GM18909 (cell line): ENCODE results near the gene CAPN5.
"Not testable (repeated sequence)": the region's sequence is repeated elsewhere in the genome, so short reads cannot be mapped to it uniquely, and the experiment has no call there.

Source experiments
- ATAC-seq: cut with Tn5 transposase; IDR thresholded peaks from one replicate; pipeline ENCODE4 v1.9.1; 2021; ENCODE audit warnings: mild to moderate bottlenecking; ENCODE audit not compliant: unreplicated experiment, poor library complexity

Gene CAPN5

GRCh38 chr11:77094841-77095365 lies 28.1 kb downstream of the CAPN5 start:
- no peak for ATAC-seq

- ATAC-seq = no peak
Measured at GRCh38 chr11:77095551-77096490, 29.1 kb downstream of the CAPN5 start.

GRCh38 chr11:77096591-77097019 lies 29.8 kb downstream of the CAPN5 start:
- ATAC-seq = no peak

- not testable (repeated sequence) for ATAC-seq
Measured at GRCh38 chr11:77097180-77097579, 30.4 kb downstream of the CAPN5 start.

GRCh38 chr11:77100166-77101042 lies 33.6 kb downstream of the CAPN5 start:
- no peak for ATAC-seq

GRCh38 chr11:77101043-77101537 lies 34.3 kb downstream of the CAPN5 start:
- no peak for ATAC-seq

GRCh38 chr11:77102246-77103210 lies 35.8 kb downstream of the CAPN5 start, which contains the start of gene OMP:
Gene OMP (plus strand): TSS chr11:77102840. CDS start chr11:77102840, 0 bp downstream.
- ATAC-seq = no peak

GRCh38 chr11:77103319-77103718 lies 36.5 kb downstream of the CAPN5 start:
- no peak for ATAC-seq

GRCh38 chr11:77104727-77105126 lies 38.0 kb downstream of the CAPN5 start:
- ATAC-seq = no peak

GRCh38 chr11:77106321-77106720 lies 39.5 kb downstream of the CAPN5 start:
- ATAC-seq = no peak

- ATAC-seq = no peak
Measured at GRCh38 chr11:77106759-77107158, 40.0 kb downstream of the CAPN5 start.

- ATAC-seq = no peak
Measured at GRCh38 chr11:77107950-77108349, 41.2 kb downstream of the CAPN5 start.

- ATAC-seq = no peak
Measured at GRCh38 chr11:77108436-77108835, 41.7 kb downstream of the CAPN5 start.

- no peak for ATAC-seq
Measured at GRCh38 chr11:77109236-77110019, 42.7 kb downstream of the CAPN5 start.

- no peak for ATAC-seq
Measured at GRCh38 chr11:77110836-77111235, 44.1 kb downstream of the CAPN5 start.

GRCh38 chr11:77111277-77111676 lies 44.5 kb downstream of the CAPN5 start:
- no peak for ATAC-seq

GRCh38 chr11:77111946-77112345 lies 45.2 kb downstream of the CAPN5 start:
- no peak for ATAC-seq

GRCh38 chr11:77112641-77113381 lies 46.0 kb downstream of the CAPN5 start:
- ATAC-seq = no peak
